Right cardiac atrium (tissue), 5 donors: ENCODE data around the gene WDR88. TPM values are rescaled to one million over a fixed set of nuclear protein-coding genes. Genes with fewer than 3 reads are reported as not detected.

Experiments
- polyA plus RNA-seq: library from polyadenylated mRNA; stranded (reverse); fragments of 200-250 nt; gene quantifications from one replicate; pipeline ENCODE4 v1.2.3, GENCODE V29; 2013
- total RNA-seq, 4 donors: library from RNA; stranded (reverse); fragmentation: NEBNext Ultra II Directional; extraction: Animal tissue kit (Norgen Biotek cat#: 25700); gene quantifications; one replicate each; pipeline ENCODE4 v1.2.1, GENCODE V29; 2021
- donor health status: healthy with polysubstance abuse.
- donor health status: DM: no; HTN: yes; CAD: no.
- donor health status: DM: no; HTN: no; CAD: no.
- donor health status: DM: no; HTN: yes; CAD: no; lungs with severe emphysema.
- donor health status: DM: yes; HTN: yes; CAD: no.

Gene WDR88
- total and polyA plus RNA-seq, 5 donors, result not detected

Other genes starting within 250 kb of the WDR88 start
- gene CEP89, start 160.2 kb upstream of the WDR88 start, total RNA-seq, result 10 to 100 TPM in 1 of 4 donors, 1 to 10 TPM in 3; 9.2 to 11.3 (median 9.3) TPM
- 5.6 TPM for gene CEP89, start 160.2 kb upstream of the WDR88 start, polyA plus RNA-seq
- under 1 TPM in 3 of 4 donors, not detected in 1; 0.66 to 0.97 (median 0.79) TPM for gene FAAP24, start 159.9 kb upstream of the WDR88 start, total RNA-seq
- gene FAAP24, start 159.9 kb upstream of the WDR88 start, polyA plus RNA-seq, result 0.72 TPM
- 1 to 10 TPM; 1.6 to 3.1 (median 2.0) TPM for gene RHPN2, start 67.2 kb upstream of the WDR88 start, total RNA-seq
- 1.8 TPM for gene RHPN2, start 67.2 kb upstream of the WDR88 start, polyA plus RNA-seq
- gene GPATCH1, start 50.9 kb upstream of the WDR88 start, total RNA-seq, result 1 to 10 TPM; 4.2 to 7.2 (median 6.3) TPM
- gene GPATCH1, start 50.9 kb upstream of the WDR88 start, polyA plus RNA-seq, result 3.0 TPM
- gene LRP3, start 62.2 kb downstream of the WDR88 start, total RNA-seq, result 10 to 100 TPM; 14.4 to 20.7 (median 14.8) TPM
- 13.2 TPM for gene LRP3, start 62.2 kb downstream of the WDR88 start, polyA plus RNA-seq
- not detected for gene SLC7A10, start 93.7 kb downstream of the WDR88 start, total RNA-seq
- 0.70 TPM for gene SLC7A10, start 93.7 kb downstream of the WDR88 start, polyA plus RNA-seq
- gene CEBPA, start 170.4 kb downstream of the WDR88 start, total RNA-seq, result 1 to 10 TPM; 2.1 to 5.2 (median 3.3) TPM
- 8.7 TPM for gene CEBPA, start 170.4 kb downstream of the WDR88 start, polyA plus RNA-seq
- gene CEBPG, start 241.6 kb downstream of the WDR88 start, total RNA-seq, result 10 to 100 TPM; 13.1 to 18.3 (median 15.7) TPM
- 12.7 TPM for gene CEBPG, start 241.6 kb downstream of the WDR88 start, polyA plus RNA-seq